GM10266 (cell line): Measurements from ENCODE around the gene DENND2D.
"Not testable (repeated sequence)": the region's sequence is repeated elsewhere in the genome, so short reads cannot be mapped to it uniquely, and the experiment has no call there.

Experiments used
- DNase-seq: peaks from one replicate; pipeline ENCODE4 v3.0.0; 2012; ENCODE audit errors: extremely low spot score
- TF ChIP-seq, protein P1 (sequence below): IDR thresholded peaks from 2 replicates; pipeline ENCODE4 v1.5.1; 2012; ENCODE audit warnings: mild to moderate bottlenecking, low read depth; ENCODE audit not compliant: control insufficient read depth, insufficient read depth; ENCODE audit errors: missing control alignments

The DENND2D gene

DNA sequence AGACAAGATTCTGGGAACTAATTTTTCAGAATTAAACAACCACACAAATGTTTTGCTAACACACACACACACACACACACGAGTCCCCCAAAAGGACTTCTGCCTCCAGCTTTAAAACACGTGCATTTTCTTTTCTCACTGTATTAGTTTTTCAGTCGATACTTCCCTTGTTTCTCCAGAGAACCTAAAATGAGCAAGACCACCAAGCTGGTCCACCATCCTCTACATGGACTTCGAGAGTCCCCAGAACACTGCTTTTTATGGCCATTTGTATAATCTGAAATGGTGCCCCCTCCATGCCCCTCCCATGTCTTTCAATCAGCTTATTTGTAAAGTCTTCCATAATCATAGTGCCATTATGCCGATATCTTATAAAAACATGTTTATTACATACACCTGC lies 16.3 kb upstream of the DENND2D start:
- TF ChIP-seq, protein P1, sequence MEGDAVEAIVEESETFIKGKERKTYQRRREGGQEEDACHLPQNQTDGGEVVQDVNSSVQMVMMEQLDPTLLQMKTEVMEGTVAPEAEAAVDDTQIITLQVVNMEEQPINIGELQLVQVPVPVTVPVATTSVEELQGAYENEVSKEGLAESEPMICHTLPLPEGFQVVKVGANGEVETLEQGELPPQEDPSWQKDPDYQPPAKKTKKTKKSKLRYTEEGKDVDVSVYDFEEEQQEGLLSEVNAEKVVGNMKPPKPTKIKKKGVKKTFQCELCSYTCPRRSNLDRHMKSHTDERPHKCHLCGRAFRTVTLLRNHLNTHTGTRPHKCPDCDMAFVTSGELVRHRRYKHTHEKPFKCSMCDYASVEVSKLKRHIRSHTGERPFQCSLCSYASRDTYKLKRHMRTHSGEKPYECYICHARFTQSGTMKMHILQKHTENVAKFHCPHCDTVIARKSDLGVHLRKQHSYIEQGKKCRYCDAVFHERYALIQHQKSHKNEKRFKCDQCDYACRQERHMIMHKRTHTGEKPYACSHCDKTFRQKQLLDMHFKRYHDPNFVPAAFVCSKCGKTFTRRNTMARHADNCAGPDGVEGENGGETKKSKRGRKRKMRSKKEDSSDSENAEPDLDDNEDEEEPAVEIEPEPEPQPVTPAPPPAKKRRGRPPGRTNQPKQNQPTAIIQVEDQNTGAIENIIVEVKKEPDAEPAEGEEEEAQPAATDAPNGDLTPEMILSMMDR, result no peak
- DNase-seq, result no peak

DNA sequence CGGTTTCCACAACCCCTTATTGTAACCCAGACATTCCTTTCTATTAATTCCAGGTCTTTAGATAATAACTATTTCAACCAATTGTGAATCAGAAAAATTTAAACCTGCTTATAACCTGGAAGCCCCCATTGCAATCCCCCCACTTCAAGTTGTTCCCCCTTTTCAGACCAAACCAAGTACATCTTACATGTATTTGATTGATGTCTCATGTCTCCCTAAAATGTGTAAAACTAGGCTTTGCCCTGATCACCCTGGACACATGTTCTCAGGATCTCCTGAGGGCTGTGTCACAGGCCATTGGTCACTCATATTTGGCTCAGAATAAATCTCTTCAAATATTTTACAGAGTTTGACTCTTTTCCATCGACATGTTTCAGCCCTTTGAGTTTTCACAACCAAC lies 14.8 kb upstream of the DENND2D start:
- DNase-seq, result not testable (repeated sequence)

DNA sequence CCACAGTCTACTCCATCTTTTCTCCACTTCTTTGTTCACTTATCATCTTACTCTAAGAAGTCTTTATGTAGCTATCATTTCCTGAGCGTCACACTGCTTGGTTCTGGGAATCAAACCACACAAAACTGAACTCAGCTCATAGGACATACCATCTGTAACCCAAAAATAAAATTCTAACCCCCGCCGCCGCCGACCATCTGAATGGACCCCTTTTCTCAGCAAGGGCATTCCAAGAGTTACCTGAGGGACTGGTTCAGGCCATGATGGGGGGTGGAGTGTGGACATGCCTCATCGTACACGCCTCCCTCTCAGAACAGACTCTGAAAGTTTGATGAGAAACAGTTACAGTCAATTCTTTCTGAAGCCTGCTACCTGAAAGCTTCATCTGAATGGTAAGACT lies 14.4 kb upstream of the DENND2D start:
- TF ChIP-seq, protein P1, result no peak
- DNase-seq, result no peak

DNA sequence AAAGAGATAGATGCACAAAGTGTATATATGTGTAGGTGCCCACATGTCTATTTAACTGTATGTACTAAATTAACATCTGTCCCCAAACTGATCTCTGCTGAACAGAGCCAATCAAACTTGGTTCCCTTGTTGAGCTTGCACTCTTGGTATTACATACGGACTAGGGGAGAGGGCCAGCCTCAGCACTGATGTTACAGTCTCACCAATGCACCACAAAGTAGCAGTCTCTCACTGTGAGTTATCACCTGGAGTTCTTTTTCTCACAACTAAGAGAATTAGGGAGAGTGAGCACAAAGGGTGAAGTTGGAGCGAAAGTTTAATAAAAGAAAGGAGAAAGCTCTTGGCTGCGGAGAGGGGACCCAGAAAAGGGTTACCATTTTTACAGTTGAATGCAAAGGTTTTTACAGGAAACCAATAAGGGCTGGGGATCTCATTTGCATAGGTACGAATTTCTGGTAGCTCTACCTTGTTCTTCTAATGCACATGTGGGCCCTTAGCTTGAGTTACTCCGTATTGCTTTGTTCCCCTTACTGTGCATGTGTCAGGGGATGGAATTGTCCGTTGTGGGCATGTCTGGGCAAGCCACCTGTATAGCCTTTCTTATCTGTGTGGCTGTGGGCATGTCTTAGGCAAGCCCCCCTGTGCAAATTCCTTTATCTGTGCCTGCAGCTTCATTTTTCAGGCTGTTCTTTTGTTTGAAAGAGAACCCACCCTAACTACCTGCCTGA lies 13.8 kb upstream of the DENND2D start:
- no peak for DNase-seq
- TF ChIP-seq, protein P1, result no peak

DNA sequence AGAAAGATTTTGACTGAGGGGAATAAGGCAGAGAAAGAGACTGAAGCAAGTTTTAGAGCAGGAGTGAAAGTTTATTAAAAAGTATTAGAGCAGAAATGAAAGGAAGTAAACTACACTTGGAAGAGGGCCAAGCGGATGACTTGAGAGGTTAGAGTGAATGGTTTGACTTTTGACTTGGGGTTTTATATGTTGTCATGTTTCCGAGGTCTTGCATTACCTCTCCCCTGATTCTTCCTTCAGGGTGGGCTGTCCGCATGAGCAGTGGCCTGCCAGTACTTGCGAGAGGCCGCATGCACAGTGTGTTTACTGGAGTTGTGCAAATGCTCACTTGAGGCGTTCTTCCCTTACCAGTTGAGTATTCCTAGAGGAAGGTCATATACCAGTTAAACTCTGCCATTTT lies 13.0 kb upstream of the DENND2D start:
- TF ChIP-seq, protein P1, result no peak
- no peak for DNase-seq

DNA sequence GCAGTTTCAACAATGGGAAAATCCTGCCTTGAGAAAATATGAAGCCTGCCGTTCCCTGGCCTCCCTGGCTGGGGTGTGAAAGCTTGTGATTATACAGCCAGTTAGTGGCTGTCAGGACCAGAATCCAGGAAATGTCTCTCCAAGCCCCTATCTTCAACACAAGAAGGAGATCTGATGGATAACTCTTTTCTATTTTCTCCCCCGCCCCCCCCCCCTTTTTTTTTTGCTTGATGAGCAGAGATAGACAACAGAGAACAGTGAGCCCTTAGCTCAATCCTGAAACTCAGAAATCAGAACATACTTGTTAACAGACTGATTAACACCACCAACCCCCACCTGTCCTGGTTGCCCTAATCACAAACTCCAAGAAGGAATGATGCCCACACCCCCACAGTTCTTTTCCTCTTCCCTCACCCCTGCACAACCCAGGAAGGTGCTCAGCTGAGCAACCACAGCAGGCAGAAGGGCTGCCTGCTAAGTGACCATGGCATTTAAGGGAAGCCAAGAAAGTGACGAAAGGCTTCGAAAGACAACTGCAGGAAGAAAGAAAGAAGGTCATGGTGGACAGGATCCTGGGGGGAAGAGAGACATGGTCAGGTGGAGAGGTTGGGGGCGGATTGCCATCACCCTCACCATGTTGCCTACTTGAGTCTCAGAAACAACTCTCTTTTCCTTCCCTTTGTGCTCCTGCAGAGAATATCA lies 12.3 kb upstream of the DENND2D start:
- no peak for DNase-seq
- TF ChIP-seq, protein P1, result no peak

DNA sequence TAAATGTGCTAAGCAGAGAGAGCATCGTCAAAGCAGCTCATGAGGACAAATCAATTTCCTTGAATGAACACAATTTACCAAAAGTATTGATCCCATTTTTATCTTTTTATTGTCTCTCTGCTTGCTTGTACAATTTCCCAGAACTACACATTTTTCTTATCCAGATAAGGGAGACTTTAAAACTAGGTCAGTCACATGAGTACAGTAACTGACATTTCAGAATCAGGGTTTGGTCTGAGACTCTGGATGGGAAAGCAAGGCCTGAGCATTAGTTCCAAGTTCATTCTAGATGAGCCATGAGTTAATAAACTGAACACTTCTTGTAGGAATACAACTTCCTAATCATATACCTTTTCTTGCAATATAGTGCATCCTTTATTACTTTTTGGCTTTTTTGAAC lies 11.5 kb upstream of the DENND2D start:
- DNase-seq, result no peak
- TF ChIP-seq, protein P1, result no peak
